SK-N-SH (cell line): ENCODE data around the gene RIMS3. TPM values are rescaled to one million over a fixed set of nuclear protein-coding genes. Genes with fewer than 3 reads are reported as not detected.

ENCODE experiments used
- CTCF ChIA-PET: fragments of 300-600, 350-600 bp; formaldehyde crosslinking; extraction: SDS; loops from one replicate; lab custom pipeline; 2021; lab: Yijun Ruan, JAX
- POLR2A ChIA-PET: fragments of 350-600 bp; sonication (Branson Sonifier 250); formaldehyde crosslinking; extraction: SDS; loops from one replicate; lab custom pipeline; 2020; ENCODE audit warnings: antibody characterized with exemption, inconsistent platforms; lab: Yijun Ruan, JAX
- DNase-seq: peaks from one replicate; pipeline ENCODE4 v3.0.0; 2012
- H2AFZ ChIP-seq: fragments of 200-600 bp; sonication (generic); 2 replicates; pipeline ENCODE4 v1.8.1; 2016; ENCODE audit warnings: antibody characterized with exemption, mild to moderate bottlenecking, low read depth
- H3F3A ChIP-seq: fragments of 200-600 bp; sonication (generic); replicated peaks from 2 replicates; pipeline ENCODE3; 2016; ENCODE audit warnings: antibody characterized with exemption, mild to moderate bottlenecking; ENCODE audit not compliant: insufficient read depth
- H3K27ac ChIP-seq, 2 experiments: fragments of 200-500 bp in 1 of 2; fragments of 200-600 bp in 1 of 2; sonication (Bioruptor generic) in 1 of 2; sonication (generic), shearing (Covaris generic) in 1 of 2; 2 replicates each; pipeline versions ENCODE4 v1.5.1 to v1.6.1; 2014 to 2016; ENCODE audit warnings: low read depth in 2 of 2, inconsistent platforms in 1 of 2, low read length in 1 of 2, mild to moderate bottlenecking in 1 of 2, mixed read lengths in 1 of 2
- H3K27me3 ChIP-seq: fragments of 200-600 bp; sonication (generic), shearing (Covaris generic); 2 replicates; pipeline ENCODE4 v1.6.1; 2016; ENCODE audit warnings: mixed run types; ENCODE audit not compliant: insufficient read depth
- H3K36me3 ChIP-seq, 2 experiments: fragments of 200-500 bp in 1 of 2; fragments of 200-600 bp in 1 of 2; sonication (Bioruptor generic) in 1 of 2; sonication (generic) in 1 of 2; replicated peaks in 1 of 2; 2 replicates each; pipeline versions ENCODE3 to v1.5.1; 2014 to 2016; ENCODE audit warnings: low read length in 1 of 2, mild to moderate bottlenecking in 1 of 2; ENCODE audit not compliant: insufficient read depth in 2 of 2, control insufficient read depth in 1 of 2
- H3K4me1 ChIP-seq, 2 experiments: fragments of 200-500 bp in 1 of 2; fragments of 200-600 bp in 1 of 2; sonication (Bioruptor generic) in 1 of 2; sonication (generic), shearing (Covaris generic) in 1 of 2; 2 replicates each; pipeline versions ENCODE4 v1.5.1 to v1.6.1; 2014 to 2016; ENCODE audit warnings: low read depth in 1 of 2, low read length in 1 of 2, mixed run types in 1 of 2; ENCODE audit not compliant: insufficient read depth in 2 of 2, control insufficient read depth in 1 of 2
- H3K4me2 ChIP-seq: fragments of 200-600 bp; sonication (generic), shearing (Covaris generic); 2 replicates; pipeline ENCODE4 v1.6.1; 2017; ENCODE audit warnings: mixed run types
- H3K4me3 ChIP-seq, 2 experiments: fragments of 200-500 bp in 1 of 2; fragments of 200-600 bp in 1 of 2; sonication (Bioruptor generic) in 1 of 2; sonication (generic), shearing (Covaris generic) in 1 of 2; 2 replicates each; pipeline versions ENCODE4 v1.5.1 to v1.8.1; 2014 to 2016; ENCODE audit warnings: low read depth in 2 of 2, inconsistent platforms in 1 of 2, low read length in 1 of 2, mild to moderate bottlenecking in 1 of 2, mixed read lengths in 1 of 2, moderate library complexity in 1 of 2
- H3K79me2 ChIP-seq: fragments of 200-600 bp; sonication (generic); 2 replicates; pipeline ENCODE4 v1.8.1; 2017; ENCODE audit warnings: mild to moderate bottlenecking; ENCODE audit not compliant: insufficient read depth
- H3K9ac ChIP-seq: fragments of 200-600 bp; sonication (generic); 2 replicates; pipeline ENCODE4 v1.6.1; 2017; ENCODE audit warnings: mixed run types
- H3K9me2 ChIP-seq: fragments of 200-600 bp; sonication (generic); 2 replicates; pipeline ENCODE4 v1.6.1; 2017; ENCODE audit warnings: mixed run types
- H3K9me3 ChIP-seq: fragments of 200-600 bp; sonication (generic); 2 replicates; pipeline ENCODE4 v1.6.1; 2017; ENCODE audit warnings: mixed run types, mild to moderate bottlenecking, moderate library complexity
- H4K20me1 ChIP-seq: fragments of 200-600 bp; sonication (generic); 2 replicates; pipeline ENCODE4 v1.6.1; 2017; ENCODE audit warnings: mild to moderate bottlenecking, mixed run types; ENCODE audit not compliant: insufficient read depth
- EZH2phosphoT487 ChIP-seq: fragments of 200-600 bp; sonication (generic); IDR thresholded peaks from 2 replicates; pipeline ENCODE4 v1.6.1; 2017; ENCODE audit warnings: low read depth, mixed run types, mild to moderate bottlenecking, antibody characterized with exemption, moderate library complexity, borderline replicate concordance
- FOXM1 ChIP-seq: IDR thresholded peaks from 2 replicates; pipeline ENCODE4 v1.4.0; 2012; ENCODE audit warnings: low read depth, mild to moderate bottlenecking
- IRF3 ChIP-seq: fragments of 150-350 bp; IDR thresholded peaks from 2 replicates; pipeline ENCODE4 v1.6.1; 2016; ENCODE audit warnings: mild to moderate bottlenecking, low read depth, low read length
- MEF2A ChIP-seq: IDR thresholded peaks from 2 replicates; pipeline ENCODE4 v1.4.0; 2012; ENCODE audit warnings: low read depth, borderline replicate concordance
- NFIC ChIP-seq: IDR thresholded peaks from 2 replicates; pipeline ENCODE4 v1.4.0; 2012; ENCODE audit warnings: borderline replicate concordance
- PBX3 ChIP-seq: IDR thresholded peaks from 2 replicates; pipeline ENCODE4; 2012
- RAD21 ChIP-seq: IDR thresholded peaks from 2 replicates; pipeline ENCODE4 v1.6.1; 2012; ENCODE audit warnings: mild to moderate bottlenecking, low read length
- SIN3A ChIP-seq: IDR thresholded peaks from 2 replicates; pipeline ENCODE4 v1.6.1; 2012; ENCODE audit warnings: low read depth, mild to moderate bottlenecking, low read length, moderate library complexity, borderline replicate concordance
- SMC3 ChIP-seq: IDR thresholded peaks from 2 replicates; pipeline ENCODE4 v1.6.1; 2012; ENCODE audit warnings: low read depth, low read length, improper control_type of control experiment
- TAF1 ChIP-seq: IDR thresholded peaks from 2 replicates; pipeline ENCODE4 v1.6.1; 2012; ENCODE audit warnings: low read depth, mild to moderate bottlenecking, low read length, moderate library complexity, borderline replicate concordance
- YY1 ChIP-seq: IDR thresholded peaks from 2 replicates; pipeline ENCODE4 v1.4.0; 2012; ENCODE audit warnings: low read depth, mild to moderate bottlenecking
- WGBS: methylation state at CpG from one replicate; pipeline ENCODE4 v1.1.6; 2017; ENCODE audit warnings: low lambda C conversion rate; 5-methylcytosine and 5-hydroxymethylcytosine counted together
- polyA plus RNA-seq, 3 experiments: library from polyadenylated mRNA; depleted of rRNA; stranded (reverse); fragments of >200 nt; gene quantifications; 2 replicates each; pipeline ENCODE4 v1.2.3, GENCODE V29; 2012

The RIMS3 gene
- polyA plus RNA-seq, 1 of the 3 experiments (the other 2 are of a cell fraction) = 1.9 TPM

GRCh38 chr1:40662151-40662550 lies 3.3 kb downstream of the RIMS3 start:
- no peak for TF ChIP-seq RAD21
- no peak for TF ChIP-seq NFIC
- TF ChIP-seq MEF2A = no peak
- TF ChIP-seq PBX3 = no peak
- TF ChIP-seq TAF1 = no peak
- TF ChIP-seq SMC3 = no peak
- no peak for TF ChIP-seq EZH2phosphoT487
- no peak for TF ChIP-seq IRF3
- TF ChIP-seq SIN3A = no peak
- no peak for TF ChIP-seq YY1
- TF ChIP-seq FOXM1 = no peak
- no peak for DNase-seq
- CTCF ChIA-PET = interaction anchor here (1.0 to 3.2 kb wide), 4 partner anchors 13 to 291 kb away, joined by 3 to 13 read pairs (median 4); no protein-coding TSS in a partner anchor

GRCh38 chr1:40661678-40662077 lies 3.8 kb downstream of the RIMS3 start:
- H3K4me2 ChIP-seq = no peak overlapping the region
- H3K9me3 ChIP-seq = no peaks in the 10 kb centered on the region
- H3K4me1 ChIP-seq = peaks cover 15 to 47% of the 10 kb centered on the region in 2 experiments; a peak in 2 of 4 replicates
- no peaks in the 10 kb centered on the region for H3K79me2 ChIP-seq
- H3K9me2 ChIP-seq = no peaks in the 10 kb centered on the region
- no peak for DNase-seq
- no peak overlapping the region for H3K4me3 ChIP-seq
- H3K36me3 ChIP-seq = no peaks in the 10 kb centered on the region
- no peak overlapping the region; a peak in 1 of 4 replicates for H3K27ac ChIP-seq
- no peaks in the 10 kb centered on the region for H3K27me3 ChIP-seq
- H2AFZ ChIP-seq = no peak overlapping the region
- H4K20me1 ChIP-seq = no peaks in the 10 kb centered on the region
- H3F3A ChIP-seq = peaks cover 3% of the 10 kb centered on the region
- POLR2A ChIA-PET = interaction anchor here (4.4 kb wide), 1 partner anchor 30 kb away, joined by 30 read pairs; the partner anchor contains the start of gene NFYC
- no peak for TF ChIP-seq IRF3
- no peak overlapping the region for H3K9ac ChIP-seq
- CTCF ChIA-PET = interaction anchor here (1.0 to 1.6 kb wide), 2 partner anchors 12 to 291 kb away, joined by 3 read pairs; no protein-coding TSS in a partner anchor
- WGBS = 68% methylated on average over 4 of the region's 5 CpGs

More at GRCh38 chr1:40662151-40662550, 3.3 kb downstream of the RIMS3 start:
- Histone ChIP-seq H3F3A (peaks cover 3% of the 10 kb centered on the region), H3K9me3 (no peaks in the 10 kb centered on the region), H3K4me2 (no peak overlapping the region), H2AFZ (no peak overlapping the region), H3K4me1 (peaks cover 15 to 47% of the 10 kb centered on the region in 2 experiments; a peak in 2 of 4 replicates), H3K4me3 (no peak overlapping the region), H3K9me2 (no peaks in the 10 kb centered on the region), H3K36me3 (no peaks in the 10 kb centered on the region), H3K79me2 (no peaks in the 10 kb centered on the region), H3K27me3 (no peaks in the 10 kb centered on the region), H3K9ac (no peak overlapping the region), H4K20me1 (no peaks in the 10 kb centered on the region), H3K27ac (peak overlapping the region in 1 of 2 experiments; percentile 96; a peak in 1 of 4 replicates)
- POLR2A ChIA-PET = interaction anchor here (0.6 to 4.4 kb wide), 3 partner anchors 14 to 45 kb away, joined by 3 to 30 read pairs (median 4); partner anchors contain the start of gene NFYC
- 89% methylated on average over 6 of the region's 6 CpGs for WGBS
